ENCODE data around the gene AK1.

DNA sequence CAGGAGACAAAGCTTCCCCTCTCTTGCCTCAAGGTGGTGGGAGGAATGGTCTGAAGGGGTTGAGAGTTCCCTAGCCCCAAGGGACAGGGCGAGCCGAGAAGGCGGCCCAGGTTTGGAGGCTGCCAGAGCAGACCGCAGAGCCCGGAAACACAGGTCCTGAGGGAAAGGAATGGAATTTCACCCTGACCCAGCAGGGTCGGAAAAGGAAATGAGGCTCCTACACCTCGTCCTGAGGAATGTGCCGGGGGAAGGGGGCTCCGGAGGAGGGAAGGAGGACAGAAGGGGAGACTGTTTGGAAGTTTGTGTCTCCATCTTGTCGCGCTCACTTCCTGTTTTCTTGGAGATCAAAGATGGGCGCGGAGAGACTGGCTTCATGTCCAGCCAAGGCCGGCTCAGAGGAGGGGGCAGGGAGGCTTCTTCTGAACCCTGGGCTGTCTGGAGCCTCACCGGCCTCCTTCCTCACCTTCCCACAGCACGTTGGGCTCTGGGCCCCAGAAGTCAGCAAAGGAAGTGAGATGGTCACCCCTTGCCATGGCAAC, 32.6 kb downstream of the AK1 start:
- TF ChIP-seq, protein P1, sequence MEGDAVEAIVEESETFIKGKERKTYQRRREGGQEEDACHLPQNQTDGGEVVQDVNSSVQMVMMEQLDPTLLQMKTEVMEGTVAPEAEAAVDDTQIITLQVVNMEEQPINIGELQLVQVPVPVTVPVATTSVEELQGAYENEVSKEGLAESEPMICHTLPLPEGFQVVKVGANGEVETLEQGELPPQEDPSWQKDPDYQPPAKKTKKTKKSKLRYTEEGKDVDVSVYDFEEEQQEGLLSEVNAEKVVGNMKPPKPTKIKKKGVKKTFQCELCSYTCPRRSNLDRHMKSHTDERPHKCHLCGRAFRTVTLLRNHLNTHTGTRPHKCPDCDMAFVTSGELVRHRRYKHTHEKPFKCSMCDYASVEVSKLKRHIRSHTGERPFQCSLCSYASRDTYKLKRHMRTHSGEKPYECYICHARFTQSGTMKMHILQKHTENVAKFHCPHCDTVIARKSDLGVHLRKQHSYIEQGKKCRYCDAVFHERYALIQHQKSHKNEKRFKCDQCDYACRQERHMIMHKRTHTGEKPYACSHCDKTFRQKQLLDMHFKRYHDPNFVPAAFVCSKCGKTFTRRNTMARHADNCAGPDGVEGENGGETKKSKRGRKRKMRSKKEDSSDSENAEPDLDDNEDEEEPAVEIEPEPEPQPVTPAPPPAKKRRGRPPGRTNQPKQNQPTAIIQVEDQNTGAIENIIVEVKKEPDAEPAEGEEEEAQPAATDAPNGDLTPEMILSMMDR (IDR thresholded peaks at IDR 0.05; ENCODE audit: low read depth, low read length) = no peak
- TF ChIP-seq POLR2A (IDR thresholded peaks at IDR 0.05; ENCODE audit: extremely low read depth, insufficient read length) (no peak), MYC (IDR thresholded peaks at IDR 0.05; ENCODE audit: low read depth, low read length) (no peak)
- TF ChIP-seq, protein P2, sequence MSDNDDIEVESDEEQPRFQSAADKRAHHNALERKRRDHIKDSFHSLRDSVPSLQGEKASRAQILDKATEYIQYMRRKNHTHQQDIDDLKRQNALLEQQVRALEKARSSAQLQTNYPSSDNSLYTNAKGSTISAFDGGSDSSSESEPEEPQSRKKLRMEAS (IDR thresholded peaks at IDR 0.05; ENCODE audit: low read depth, low read length) = no peak
